CD4-positive, alpha-beta T cell treated with Interleukin-4 for 4 hours (primary cell): Measurements from ENCODE around the gene TMEM150B.
"Not testable (repeated sequence)": the region's sequence is repeated elsewhere in the genome, so short reads cannot be mapped to it uniquely, and the experiment has no call there.

ENCODE experiments used
- DNase-seq: peaks from one replicate; pipeline ENCODE4 v3.0.0-alpha.2; 2020

The TMEM150B gene

DNA sequence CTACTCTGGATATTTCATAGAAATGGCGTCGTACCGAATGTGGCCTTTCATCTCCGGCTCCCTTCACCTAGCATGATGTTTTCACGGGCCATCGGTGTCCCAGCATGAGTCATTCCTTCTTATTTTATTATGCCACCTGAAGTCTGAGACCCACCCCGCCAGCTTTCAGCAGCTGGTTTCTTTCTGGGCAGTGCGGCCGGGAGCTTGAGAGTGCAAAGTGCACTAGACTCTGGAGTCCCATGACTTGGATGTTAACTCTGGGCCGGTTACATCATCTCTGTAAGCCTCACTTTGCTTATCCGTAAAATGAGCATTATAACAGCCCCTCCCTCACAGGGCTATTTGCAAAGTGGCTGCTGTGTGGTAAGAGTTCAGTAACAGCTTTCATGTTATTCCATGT, 8.7 kb upstream of the TMEM150B start:
- DNase-seq: no peak

DNA sequence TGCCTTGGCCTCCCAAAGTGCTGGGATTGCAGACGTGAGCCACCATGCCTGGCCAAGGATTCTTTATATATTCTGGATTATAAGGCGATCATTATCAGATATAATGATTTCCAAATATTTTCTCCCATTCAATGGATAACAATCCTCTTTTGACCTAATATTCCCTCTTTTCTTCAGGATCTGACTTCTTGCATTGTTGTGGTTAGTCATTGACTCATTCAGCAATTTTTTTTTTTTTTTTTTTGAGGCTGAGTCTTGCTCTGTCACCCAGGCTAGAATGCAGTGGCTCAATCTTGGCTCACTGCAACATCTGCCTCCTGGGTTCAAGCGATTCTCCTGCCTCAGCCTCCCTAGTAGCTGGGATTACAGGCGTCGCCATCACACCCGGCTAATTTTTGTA, 4.7 kb upstream of the TMEM150B start:
- DNase-seq: not testable (repeated sequence)

DNA sequence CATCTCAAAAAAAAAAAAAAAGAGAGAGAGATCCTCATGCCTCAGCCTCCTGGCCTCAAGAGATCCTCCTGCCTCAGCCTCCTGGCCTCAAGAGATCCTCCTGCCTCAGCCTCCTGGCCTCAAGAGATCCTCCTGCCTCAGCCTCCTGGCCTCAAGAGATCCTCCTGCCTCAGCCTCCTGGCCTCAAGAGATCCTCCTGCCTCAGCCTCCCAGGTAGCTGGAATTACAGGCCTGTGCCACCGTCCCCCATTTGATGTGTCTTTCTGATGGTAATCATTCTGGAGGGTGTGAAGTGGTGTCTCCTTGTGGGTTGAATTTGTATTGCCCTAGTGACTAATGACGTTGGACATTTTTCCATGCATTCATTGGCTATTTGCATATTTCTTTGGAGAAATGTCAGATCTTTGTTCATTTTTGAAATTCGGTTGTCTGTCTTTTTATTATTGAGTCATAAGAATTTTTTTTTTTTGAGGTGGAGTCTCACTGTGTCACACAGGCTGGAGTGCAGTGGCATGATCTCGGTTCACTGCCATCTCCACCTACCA, 3.7 kb upstream of the TMEM150B start:
- DNase-seq: peak; percentile 15

DNA sequence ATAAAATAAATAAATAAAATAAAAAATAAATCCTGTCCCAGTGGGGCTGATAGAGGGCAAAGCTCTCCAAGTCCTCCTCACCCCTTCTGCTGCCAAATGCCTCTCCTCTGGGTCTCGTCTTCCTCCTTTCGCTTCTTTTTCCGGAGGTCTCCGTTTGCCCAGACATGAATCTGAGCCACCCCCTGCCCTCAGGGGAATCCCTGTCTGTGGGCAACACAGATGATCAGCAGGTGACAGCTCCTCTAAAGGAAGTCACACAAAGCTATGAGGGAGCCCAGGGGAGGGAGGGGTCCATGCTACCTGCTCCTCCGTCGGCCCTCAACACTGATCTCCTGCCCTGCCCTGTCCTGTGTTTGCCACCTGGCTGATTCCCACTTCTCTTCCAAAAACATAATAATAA, 479 bp downstream of the TMEM150B start:
- no peak for DNase-seq

DNA sequence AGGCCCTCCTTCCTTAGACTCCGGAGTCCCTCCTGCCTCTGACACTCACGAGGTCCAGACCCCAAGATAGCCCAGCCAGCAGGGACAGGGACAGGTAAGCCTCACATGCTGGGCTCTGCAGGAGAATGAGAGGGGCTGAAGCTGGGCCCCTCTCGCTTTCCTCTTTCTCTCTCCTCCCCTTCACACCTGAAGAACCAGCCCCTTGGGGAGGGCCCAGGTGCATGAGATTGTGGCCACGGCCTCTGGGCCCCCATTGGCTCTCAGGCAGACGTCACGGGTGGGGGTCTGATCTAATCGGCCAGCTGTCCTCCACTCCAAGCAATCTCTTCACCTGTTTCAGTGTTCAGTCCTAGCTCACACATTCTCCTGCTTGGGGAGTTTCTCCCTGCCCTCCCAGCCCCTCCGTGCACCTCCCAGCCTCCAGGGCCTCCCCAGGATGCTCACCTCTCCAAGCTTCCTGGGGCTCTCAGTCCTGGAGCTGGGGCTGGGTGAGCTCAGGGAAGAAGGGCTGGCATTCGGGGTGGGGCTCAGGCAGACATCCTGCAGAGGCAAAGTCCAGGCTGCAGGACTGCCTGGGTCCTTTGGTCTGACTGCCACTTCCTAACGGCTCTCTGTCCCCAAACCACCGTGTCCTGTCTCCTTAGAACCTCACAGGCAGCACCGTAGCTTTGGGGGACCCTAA, 2.8 kb downstream of the TMEM150B start:
- DNase-seq: no peak

DNA sequence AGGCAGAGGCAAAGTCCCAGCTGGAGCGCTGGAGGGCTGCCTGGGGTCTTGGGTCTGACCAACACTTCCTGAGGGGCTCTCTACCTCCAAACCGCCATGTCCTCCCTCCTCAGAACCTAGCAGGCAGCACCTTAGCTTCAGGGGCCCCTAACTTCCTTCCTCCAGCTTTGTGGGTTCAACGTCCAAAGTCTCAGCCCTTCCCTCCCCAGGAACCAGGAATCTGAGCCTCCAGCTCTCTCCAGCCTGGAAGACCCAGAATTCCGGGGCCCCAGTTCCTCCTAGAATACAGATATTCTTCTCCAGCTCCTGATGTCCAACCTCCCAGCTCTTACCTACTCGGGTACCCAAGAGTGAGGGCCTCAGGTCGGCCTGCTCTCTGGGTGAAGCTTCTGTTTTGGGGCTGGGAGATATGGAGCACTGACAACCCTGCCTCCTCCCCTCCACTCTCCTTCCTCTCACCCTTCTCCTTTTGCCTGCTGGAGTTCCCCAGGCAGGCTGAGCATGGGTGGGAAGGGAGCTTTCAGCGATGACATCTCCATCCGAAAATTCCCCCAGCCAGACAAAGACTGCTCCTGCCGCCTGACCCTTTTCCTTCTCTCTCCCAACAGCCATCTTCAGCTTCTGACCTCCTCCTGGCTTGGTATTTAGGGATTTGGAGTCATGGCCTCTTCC, 3.5 kb downstream of the TMEM150B start:
- no peak for DNase-seq

DNA sequence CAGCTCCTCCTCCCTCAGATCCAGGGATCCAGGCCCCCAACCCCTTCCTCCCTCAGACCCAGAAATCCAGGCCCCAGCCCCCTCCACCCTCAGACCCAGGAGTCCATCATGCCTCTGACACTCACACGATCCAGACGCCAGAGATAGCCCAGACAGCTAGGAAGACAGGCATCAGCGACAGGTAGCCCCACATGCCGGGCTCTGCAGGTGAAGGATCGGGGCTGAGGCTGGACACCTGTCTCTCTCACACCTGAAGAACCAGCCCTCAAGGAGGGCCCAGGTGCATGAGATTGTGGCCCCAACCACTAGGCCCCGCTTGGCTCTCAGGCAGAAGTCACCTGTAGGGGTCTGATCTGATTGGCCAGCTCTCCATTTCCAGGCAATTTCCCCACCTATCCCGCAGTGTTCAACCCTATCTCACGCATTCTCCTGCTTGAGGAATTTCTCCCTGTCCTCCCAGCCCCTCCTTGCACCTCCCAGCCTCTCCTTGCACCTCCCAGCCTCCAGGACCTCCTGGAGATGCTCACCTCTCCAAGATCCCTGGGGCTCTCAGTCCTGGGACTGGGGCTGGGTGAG, 4.2 kb downstream of the TMEM150B start:
- DNase-seq: no peak

DNA sequence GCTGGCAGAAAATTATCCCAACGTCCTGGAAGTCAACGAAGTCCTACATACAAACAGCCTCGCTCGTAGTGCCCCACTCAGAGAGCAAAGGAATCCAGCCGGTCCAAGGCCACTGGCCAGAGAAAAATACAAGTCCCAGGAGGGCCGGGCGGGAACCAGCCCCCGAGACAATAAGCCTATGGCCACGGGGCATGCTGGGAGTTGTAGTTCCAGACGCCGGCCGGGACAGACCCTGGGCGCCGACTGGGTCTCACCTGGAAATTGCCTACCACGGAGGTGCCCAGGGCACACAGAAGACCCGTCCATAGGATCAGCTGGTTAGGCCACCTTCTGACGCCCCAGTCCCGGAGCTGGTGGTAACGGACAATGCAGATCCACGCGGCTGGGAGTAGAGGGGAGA, 5.4 kb downstream of the TMEM150B start:
- DNase-seq: no peak

DNA sequence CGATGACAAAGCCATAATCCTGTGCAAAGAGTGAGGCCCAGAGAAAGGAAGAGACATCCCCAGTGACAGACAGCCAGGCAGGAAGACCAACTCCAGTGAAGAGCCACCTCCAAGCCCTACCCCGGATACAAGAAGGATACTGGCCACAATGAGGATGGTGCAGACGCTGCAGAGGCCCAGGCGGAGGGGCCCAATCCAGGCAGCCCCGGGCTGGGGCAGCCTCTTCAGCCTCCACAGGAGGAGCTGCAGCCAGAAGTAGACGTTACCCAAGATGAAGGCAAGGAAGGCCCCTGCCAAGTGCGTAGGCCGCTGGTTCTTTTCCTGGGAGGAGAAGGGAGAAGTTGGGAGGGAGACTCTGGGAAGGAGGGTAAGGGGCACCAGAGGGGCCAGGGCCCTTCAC, 8.5 kb downstream of the TMEM150B start:
- DNase-seq: no peak

DNA sequence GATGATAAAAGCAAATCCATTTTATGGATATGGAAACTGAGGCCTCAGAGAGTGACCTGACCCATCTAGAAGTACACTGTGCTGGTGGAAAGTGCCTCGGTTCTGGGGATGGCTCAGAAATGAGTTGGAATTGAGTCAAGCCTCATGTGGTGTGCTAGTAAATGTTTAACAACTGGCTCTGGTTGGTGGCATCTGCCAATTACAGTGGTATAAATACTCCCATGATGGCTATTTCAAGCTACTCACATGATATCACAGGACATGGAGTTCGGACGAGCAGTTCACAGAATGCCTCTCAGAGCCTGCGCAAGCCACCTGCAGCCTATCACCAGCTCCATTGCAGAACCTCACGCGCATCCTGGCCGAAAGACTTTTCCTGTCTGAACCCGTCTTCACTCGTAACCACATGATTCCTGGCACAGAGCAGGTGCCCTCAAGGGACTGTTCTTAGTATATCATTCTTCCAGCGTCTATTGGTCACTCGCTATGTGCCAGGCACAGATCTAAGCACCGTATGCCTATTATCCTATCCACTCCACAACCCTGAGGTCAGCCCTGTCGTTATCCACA, 9.1 kb downstream of the TMEM150B start:
- DNase-seq: no peak

DNA sequence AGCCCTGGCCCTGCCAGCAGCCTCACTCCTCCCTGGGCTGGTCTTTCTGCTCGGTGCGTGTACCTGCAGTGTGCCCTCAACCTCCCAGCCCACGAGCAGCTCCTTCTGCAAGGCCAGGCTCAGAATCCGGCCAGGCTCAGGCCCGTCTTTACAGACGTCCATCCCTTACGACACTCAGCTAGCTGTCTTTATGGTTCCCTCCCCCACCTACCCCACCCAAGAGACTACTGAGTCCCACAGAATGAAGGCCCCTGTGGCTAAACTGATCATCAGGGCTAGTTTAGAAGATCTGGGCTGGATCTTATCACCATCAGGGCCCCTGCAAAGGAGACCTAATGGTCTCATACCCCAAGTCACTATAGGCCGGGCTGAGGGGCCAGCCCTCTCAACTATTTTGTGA, 10.7 kb downstream of the TMEM150B start:
- DNase-seq: no peak

DNA sequence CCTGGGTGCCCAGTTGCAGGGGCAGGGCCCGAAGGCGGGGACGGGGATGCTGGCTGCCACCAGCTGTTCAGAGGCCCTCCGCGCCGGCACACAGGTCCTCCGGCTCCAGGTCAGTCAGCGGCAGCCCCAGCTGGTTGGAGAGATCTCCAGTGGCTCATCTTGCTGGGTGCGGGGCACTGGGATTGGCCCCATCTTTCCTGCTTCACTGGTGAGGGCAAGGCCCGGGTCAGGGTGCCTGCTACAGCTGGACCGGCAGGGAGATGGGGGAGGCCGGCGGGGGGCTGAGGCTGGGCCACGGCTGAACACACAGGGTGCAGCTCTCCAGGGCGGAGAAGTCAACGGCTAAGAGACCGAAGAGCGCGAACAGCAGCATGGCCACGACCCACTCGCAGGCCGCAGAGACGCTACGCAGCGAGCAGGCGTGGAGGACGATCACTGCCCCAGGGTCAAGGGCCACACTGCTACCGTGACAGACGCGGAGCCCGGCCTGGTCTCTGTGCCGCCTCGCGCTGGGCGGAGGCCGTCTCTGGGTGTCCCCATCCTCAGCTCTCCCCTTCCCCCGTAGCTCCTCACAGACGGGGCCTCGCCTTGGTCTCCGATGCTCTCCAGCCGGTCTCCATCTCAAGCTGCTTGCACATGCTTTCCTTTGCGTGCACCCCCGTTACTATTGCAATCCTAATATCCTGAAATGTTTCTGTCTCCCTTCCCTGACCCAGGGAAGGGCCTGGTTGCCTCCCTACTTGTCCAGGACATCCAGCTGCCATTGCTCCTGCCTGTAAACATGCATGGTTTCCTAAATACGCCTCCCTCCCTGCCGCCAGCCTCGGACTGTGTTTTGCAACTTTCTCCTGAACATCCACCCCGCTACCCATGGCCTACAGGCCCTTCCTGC, 12.3 kb downstream of the TMEM150B start:
- no peak for DNase-seq

DNA sequence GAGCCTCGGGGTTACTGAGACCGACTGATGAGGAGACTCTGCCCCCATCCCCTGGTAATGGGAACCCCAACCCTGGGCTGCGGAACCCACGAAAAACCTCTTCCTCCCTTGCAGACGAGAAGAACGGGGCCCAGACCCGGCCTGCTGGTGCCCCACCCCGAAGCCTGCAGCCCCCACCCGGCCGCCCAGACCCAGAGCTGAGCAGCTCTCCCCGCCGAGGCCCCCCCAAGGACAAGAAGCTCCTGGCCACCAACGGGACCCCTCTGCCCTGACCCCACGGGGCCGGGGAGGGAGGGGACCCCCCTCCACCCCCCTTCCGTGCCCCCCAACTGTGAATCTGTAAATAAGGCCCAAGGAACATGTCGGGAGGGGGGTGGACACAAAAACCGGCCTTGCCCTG, 13.3 kb downstream of the TMEM150B start:
- DNase-seq: no peak

DNA sequence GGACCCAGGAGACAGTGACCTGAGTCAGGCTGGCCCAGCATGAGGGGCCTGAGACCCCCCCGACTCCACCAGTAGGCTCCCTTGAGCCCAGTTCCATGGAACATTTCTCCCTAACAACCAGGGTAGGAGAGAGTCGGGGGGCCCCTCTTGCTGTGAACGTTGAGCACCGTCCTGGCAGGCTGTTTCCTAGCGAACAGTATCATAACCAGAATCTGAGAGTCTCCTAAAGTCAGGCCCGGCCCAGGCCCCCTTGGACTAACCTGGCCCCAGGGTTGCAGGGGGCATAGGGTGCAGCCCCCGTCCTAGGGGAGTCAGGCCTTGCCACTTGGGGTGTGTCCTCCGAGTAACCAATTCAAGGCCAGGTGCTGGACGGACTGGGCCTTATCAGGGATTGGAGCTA, 13.7 kb downstream of the TMEM150B start:
- DNase-seq: no peak

DNA sequence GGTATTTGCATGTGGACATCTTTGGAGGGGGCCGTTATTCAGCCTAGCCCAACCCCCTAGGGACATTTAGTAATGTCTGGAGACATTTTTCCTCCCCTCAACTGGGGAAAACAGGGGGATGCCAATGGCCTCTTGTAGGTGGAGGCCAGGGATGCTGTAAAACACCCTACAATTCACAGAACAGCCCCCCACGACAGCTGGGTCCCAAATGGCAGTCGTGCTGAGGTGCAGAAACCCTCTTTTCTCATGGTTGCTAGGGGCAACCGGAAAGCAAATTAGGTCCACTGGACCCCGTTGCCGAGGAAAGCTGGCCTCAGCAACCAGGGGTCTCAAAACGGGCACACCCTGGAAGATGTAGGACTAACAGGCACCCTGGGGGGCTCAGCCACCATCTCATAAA, 14.6 kb downstream of the TMEM150B start:
- no peak for DNase-seq

DNA sequence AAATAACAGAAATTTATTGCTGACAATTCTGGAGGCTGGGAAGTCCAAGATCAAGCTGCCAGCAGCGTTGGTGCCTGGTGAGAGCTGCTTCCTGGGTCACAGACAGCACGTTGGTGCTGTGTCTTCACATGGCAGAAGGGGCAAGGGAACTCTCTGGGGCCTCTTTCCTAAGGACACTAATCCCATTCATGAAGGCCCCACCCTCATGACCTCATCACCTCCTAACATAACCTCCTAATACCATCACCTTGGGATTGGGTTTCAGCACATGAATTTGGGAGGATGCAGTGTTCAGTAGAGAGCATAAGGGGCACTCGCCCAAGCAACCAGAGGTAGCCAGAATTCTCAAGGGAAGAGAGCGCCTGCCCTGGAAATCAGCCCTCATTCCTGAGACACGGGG, 15.7 kb downstream of the TMEM150B start:
- no peak for DNase-seq

DNA sequence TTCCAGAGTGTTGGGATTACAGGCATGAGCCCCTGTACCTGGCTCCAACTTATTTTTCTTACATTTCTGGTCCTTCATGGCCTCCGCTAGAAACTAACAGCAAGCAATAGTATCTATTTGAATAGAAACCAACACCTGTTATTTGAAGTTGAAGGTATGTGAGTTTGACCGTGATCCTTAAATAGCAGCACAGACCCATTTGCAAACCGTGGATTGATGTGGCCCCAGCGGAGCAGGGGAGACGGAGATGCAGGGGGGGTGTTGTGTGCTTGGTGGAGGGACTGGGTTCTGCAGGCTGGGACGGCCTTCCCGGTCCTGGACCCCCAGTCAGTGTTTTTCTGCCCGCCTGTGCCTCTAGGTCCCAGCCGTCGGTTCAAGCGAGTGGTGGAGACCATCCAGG, 16.9 kb downstream of the TMEM150B start:
- DNase-seq: no peak

DNA sequence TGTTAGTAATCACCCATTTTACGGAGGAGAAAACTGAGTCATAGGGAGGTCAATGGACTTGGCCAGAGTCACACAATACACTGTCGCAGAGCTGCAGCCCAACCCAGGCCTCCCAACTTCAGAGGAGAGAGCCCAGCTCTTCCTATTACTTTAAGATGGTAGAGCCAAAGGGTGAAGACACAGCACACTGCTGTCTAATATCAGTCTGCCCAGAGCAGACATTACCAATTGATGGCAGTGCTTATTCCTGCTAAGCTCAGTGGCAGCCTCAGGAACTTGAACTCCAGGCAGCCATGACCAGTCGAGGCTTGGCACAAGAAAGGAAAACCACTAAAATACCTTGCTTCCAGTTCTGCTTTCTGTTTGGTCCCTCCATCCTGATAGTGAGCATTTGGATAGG, 18.4 kb downstream of the TMEM150B start:
- DNase-seq: no peak

DNA sequence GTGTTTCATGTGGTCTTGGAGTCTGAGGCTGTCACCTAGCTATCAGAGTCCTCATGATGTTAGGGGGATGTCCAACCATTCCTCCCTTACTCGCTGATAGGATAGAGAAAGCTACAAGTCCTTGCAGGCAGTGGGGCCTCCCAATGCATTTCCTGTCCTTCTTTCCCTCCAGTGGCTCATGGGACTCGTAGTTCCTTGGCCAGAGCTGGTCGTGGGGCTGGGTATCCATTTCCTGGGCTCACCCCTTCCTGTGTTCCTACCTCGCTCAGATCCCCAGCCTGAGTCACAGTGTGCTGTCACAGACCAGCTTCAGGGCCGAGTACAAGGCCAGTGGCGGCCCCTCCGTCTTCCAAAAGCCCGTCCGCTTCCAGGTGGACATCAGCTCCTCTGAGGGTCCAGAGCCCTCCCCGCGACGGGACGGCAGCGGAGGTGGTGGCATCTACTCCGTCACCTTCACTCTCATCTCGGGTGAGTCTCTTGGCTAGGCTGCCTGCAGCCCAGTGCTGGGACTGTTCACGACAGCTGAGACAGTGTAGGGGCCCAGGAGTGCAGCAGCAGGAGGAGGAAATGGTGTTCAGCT, 19.1 kb downstream of the TMEM150B start:
- DNase-seq: no peak

DNA sequence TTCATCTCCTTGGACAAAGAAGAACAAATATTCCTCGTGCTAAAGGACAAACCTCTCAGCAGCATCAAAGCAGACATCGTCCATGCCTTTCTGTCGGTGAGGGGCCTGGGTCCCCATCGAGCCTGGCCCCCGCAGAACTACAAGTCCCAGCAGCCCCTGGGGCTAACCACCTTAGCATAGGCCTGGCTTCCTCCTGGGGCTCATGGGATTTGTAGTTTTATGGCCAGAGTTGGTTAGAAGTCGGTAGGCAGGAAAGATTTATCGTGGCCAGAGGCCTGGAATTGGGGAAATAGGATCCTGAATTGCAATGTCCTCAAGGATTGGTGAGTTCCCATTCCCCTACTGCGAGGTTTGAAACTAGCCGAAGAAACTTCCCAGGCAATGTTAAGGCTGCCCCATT, 19.6 kb downstream of the TMEM150B start:
- DNase-seq: peak; percentile 46

DNA sequence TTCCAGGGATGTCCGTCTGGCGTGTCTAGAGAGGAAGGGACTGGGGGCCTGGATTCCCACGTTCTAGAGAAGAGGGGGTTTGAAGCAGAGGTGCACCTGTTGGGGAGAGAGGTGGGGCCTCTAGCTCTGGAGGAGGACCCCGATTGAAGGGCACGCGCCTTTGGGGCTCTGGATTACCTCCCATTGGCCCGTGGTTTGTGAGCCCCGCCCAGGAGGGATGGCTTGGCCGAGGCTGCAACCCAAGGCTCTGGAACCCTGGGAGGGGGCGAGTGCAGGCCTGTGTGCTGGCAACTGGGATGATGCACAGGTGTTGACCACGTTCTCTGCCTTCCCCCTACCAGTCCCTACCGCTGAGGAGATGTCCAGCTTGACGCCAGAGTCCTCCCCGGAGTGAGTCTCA, 20.2 kb downstream of the TMEM150B start:
- no peak for DNase-seq

DNA sequence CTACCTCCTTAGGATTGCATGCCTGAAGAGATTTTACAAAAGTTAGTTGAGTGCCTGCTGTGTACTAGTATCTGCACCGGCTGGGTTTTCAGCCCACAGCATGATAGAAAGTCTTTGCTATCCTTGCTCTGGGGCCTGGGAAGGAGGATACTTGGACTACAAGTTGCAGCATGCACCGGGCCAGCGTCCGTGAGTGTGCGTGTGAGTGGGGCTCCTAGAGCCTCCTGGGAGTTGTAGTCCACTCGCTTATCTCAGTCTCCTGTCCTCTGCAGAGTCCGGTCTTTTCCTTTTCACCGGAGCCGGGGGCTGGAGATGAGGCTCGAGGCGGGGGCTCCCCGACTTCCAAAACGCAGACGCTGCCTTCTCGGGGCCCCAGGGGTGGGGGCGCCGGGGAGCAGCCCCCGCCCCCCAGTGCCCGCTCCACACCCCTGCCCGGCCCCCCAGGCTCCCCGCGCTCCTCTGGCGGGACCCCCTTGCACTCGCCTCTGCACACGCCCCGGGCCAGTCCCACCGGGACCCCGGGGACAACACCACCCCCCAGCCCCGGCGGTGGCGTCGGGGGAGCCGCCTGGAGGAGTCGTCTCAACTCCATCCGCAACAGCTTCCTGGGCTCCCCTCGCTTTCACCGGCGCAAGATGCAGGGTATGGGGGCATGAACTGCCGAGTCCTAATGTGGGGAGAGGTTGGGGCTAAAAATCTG, 20.7 kb downstream of the TMEM150B start:
- peak; percentile 4 for DNase-seq
